Chondrocyte (in vitro differentiated cells): Measurements from ENCODE around the gene CENPA. TPM values are rescaled to one million over a fixed set of nuclear protein-coding genes. Genes with fewer than 3 reads are reported as not detected.

ENCODE experiments used
- DNase-seq: peaks from one replicate; pipeline ENCODE4 v3.0.0; 2021; ENCODE audit warnings: mixed read lengths, low spot score
- H3K27ac Mint-ChIP-seq: one replicate; pipeline ENCODE4 v1.8.0; 2021; ENCODE audit warnings: mild to moderate bottlenecking, moderate library complexity, mixed read lengths; ENCODE audit not compliant: unreplicated experiment
- H3K27me3 Mint-ChIP-seq: 2 replicates; pipeline ENCODE4 v1.8.0; 2021; ENCODE audit warnings: low read depth, mixed read lengths
- H3K36me3 Mint-ChIP-seq: 2 replicates; pipeline ENCODE4 v1.8.0; 2021; ENCODE audit warnings: low read depth, mixed read lengths
- H3K4me1 Mint-ChIP-seq: 2 replicates; pipeline ENCODE4 v1.8.0; 2021; ENCODE audit warnings: low read depth, mild to moderate bottlenecking, mixed read lengths
- H3K4me3 Mint-ChIP-seq: one replicate; pipeline ENCODE4 v1.8.0; 2021; ENCODE audit warnings: mild to moderate bottlenecking, moderate library complexity, mixed read lengths; ENCODE audit not compliant: unreplicated experiment
- H3K9me3 Mint-ChIP-seq: 2 replicates; pipeline ENCODE4 v1.8.0; 2021; ENCODE audit warnings: low read depth, mixed read lengths
- CTCF ChIP-seq: fragments of 200-600 bp; sonication (generic); IDR thresholded peaks from 2 replicates; pipeline ENCODE4 v1.5.0; 2021; ENCODE audit warnings: antibody characterized with exemption, mild to moderate bottlenecking, moderate library complexity
- total RNA-seq: library from RNA; stranded (reverse); gene quantifications from 3 replicates; pipeline ENCODE4 v1.2.1, GENCODE V29; 2021

CENPA gene
- total RNA-seq, 1 donor from 2014 or later = 4.6 TPM

DNA sequence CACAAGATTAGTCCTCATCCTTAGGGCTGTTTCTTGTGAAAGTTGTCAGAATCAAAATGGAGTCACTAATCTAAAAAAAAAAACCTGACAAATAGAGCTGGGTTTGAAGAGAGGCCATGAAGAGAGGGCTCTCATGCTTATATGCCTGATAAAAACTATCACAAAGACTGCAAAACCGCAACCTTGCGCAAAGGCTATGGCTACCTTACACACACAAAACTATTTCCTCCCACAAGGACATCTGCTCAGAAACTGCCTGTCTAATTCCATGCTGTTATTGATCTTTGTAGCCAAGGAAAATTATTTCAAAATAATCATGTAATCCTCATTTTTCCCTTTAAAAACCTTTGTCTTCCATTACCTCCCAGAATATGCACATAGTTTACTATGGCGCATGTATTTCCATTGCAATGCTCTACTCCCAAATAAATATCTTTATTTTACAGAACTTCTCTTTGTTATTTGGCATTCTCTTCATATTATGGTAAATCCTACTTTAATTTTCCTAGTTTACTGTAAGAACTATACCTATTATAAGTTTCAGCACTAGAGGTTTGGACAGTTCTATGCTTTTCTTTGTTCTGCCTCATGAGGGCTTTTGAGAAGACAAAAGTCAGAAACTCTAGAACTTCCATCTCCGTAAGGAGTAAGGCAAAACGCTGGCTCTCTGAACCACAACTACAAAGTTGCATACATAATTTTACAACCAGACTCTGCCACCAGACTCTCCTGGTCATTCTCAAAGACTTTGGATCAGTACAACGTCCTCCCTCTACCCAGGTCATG lies 52.5 kb downstream of the CENPA start:
- H3K36me3 Mint-ChIP-seq = no peaks in the 10 kb centered on the region
- DNase-seq = no peak
- no peaks in the 10 kb centered on the region for H3K4me1 Mint-ChIP-seq
- no peak overlapping the region for H3K4me3 Mint-ChIP-seq
- no peak overlapping the region for H3K27ac Mint-ChIP-seq
- no peaks in the 10 kb centered on the region for H3K9me3 Mint-ChIP-seq
- H3K27me3 Mint-ChIP-seq = peaks cover 56% of the 10 kb centered on the region
- TF ChIP-seq CTCF = peak; percentile 45

- Mint-ChIP-seq H3K4me3 (no peak overlapping the region), H3K27me3 (peaks cover 50% of the 10 kb centered on the region), H3K9me3 (no peaks in the 10 kb centered on the region), H3K4me1 (no peaks in the 10 kb centered on the region), H3K27ac (no peak overlapping the region), H3K36me3 (no peaks in the 10 kb centered on the region)
- no peak for DNase-seq
- no peak for TF ChIP-seq CTCF
Observed at GRCh38 chr2:26840937-26841610, 55.2 kb downstream of the CENPA start.

DNA sequence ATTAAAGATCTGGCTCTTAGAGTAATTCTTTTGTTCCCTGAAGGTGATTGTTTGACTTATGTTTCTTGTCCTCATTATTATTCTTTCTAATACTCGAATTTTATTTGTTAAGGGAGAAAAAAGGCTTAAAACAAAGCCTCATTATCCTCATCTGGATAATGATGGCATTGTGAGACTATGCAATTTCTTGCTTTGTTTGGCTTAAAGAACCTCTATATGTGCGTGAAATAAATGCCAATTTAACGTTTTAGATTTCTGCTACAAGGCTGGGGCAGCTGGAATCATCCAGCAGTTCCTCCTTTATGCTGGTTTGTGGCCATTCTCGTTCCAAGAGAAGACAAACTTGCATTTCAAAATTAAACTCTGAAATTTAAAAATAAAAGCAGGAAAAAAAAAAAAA lies 57.2 kb downstream of the CENPA start:
- no peak overlapping the region for H3K4me3 Mint-ChIP-seq
- H3K27me3 Mint-ChIP-seq = peaks cover 58% of the 10 kb centered on the region
- H3K9me3 Mint-ChIP-seq = no peaks in the 10 kb centered on the region
- no peak for TF ChIP-seq CTCF
- DNase-seq = no peak
- H3K36me3 Mint-ChIP-seq = no peaks in the 10 kb centered on the region
- peaks cover 11% of the 10 kb centered on the region for H3K4me1 Mint-ChIP-seq
- H3K27ac Mint-ChIP-seq = no peak overlapping the region

Other genes with a start within 250 kb of the CENPA start
- gene CIB4, start 144.7 kb upstream of the CENPA start, total RNA-seq = not detected in 3 replicates
- gene KCNK3, start 93.3 kb upstream of the CENPA start, total RNA-seq = 0.77 to 2.9 TPM (median 2.8 TPM) in 3 replicates
- 35.5 to 48.4 TPM (median 46.1 TPM) in 3 replicates for gene SLC35F6, start 21.8 kb upstream of the CENPA start, total RNA-seq
- 0.25 to 0.44 TPM (median 0.26 TPM) in 3 replicates for gene DPYSL5, start 62.1 kb downstream of the CENPA start, total RNA-seq
- gene MAPRE3, start 184.6 kb downstream of the CENPA start, total RNA-seq = 12.0 to 16.9 TPM (median 12.3 TPM) in 3 replicates
- gene TMEM214, start 246.9 kb downstream of the CENPA start, total RNA-seq = 107 to 166 TPM (median 110 TPM) in 3 replicates